GM18498 (cell line): ENCODE measurements around the gene ELP5.

ENCODE experiments used
- ATAC-seq: cut with Tn5 transposase; IDR thresholded peaks from one replicate; pipeline ENCODE4 v1.9.1; 2021; ENCODE audit warnings: mild to moderate bottlenecking, moderate library complexity; ENCODE audit not compliant: unreplicated experiment

ELP5 gene, protein sequence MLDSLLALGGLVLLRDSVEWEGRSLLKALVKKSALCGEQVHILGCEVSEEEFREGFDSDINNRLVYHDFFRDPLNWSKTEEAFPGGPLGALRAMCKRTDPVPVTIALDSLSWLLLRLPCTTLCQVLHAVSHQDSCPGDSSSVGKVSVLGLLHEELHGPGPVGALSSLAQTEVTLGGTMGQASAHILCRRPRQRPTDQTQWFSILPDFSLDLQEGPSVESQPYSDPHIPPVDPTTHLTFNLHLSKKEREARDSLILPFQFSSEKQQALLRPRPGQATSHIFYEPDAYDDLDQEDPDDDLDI

DNA sequence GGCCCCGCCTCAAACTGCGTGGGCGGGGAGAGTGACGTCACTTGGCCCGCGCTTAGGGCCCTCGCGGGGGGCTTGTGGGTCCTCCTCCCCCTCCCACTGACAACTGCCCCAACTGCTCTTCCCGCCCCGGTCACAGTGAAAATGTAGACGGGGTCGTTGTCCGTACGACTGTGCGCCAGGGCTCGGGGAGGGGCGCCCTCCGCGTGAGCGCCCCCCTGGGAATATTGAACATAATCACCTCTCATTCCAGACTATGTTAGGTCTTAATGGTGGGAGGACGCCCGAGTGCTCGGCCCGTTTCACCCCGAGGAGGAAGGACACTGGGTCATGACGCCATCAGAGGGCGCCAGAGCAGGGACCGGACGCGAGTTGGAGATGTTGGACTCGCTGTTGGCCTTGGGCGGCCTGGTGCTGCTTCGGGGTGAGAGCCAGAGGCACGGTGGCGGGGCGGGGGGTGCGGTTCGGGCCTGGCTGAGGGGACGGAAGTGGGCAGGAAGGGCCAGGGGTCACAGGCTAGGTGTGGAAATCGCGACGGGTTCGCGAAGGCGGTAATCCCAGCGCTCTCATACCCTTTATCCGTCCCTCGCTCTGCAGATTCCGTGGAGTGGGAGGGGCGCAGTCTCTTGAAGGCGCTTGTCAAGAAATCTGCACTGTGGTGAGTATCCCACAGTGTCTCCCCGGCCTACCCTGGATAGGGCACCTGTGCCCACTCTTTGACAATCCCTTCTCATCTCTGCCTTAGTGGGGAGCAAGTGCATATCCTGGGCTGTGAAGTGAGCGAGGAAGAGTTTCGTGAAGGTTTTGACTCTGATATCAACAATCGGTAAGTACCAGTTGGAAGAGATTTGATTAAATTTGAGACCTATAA is at the start of gene ELP5:
Gene ELP5 (plus strand): TSS at position 40 of the 868 bp plus-strand sequence. CDS start 336 bp downstream, at position 376.
- ATAC-seq, result peak; percentile 56

DNA sequence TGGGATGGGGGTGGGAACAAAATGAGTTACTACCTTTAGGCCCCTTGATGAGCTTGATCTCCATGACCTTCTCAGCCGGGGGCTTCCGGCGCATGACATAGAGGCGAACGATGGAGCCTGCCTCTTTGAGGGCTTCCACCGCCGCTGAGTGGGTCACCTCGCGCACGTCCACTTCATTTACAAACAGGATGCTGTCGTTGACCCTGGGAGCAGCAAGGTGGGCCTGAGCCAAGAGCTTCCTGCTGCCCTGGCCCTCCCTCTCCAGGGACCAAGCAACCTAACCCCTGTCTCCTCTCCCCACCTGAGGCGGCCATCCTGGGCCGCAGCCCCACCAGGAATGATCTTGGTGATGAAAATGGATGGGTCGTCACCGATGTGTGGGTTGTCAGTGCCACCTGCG is 48.6 kb upstream of the ELP5 start:
- no peak for ATAC-seq

DNA sequence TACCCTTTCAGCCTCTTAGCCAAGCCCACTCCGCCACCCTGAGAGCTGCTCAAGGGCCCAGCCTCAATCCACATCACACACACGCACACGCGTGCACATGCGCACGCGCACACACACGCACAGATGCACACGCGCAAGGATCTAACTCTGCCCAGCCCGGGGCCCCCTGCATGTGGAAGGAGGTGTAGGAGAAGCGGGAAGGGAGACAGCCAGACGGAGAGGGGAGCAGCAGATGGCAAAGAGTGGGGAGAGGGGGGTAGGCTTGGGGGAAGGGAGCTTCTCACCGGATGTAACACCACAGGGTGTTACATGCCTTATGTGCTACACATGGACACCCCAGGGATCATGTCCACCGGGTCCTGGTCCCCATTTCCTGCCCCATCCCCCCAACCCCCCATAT is 47.7 kb upstream of the ELP5 start:
- no peak for ATAC-seq

DNA sequence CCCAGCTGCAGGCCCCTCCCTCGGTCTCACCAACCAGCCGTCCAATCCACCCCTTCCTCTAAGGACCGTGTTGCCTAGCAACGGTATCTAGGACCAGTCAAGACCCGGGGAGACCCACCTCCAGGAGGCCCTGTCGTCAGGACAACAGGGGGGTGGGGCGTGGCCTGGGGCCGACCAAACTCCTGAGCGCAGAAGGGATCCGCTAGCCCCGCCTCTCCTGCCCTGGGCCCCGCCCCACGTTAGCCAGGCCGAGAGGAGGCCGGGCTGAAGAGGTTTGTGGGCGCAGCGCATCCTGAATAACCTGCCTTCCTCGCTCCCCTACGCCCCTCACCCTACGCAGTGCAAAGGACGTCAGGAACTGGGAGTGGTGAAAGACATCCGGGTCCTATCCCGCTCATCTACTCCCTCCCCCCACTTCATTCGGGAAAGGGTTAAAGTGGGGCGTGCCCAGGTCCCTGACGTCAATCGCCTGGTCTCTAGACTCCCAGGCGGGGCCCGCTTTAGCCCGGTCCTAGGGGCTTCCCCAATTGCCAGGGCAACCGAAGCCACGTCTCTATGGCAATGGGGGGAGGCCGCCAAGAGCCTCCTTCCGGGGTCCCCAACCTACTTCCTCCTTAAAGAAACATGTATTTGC is 47.1 kb upstream of the ELP5 start:
- peak; percentile 83 for ATAC-seq

DNA sequence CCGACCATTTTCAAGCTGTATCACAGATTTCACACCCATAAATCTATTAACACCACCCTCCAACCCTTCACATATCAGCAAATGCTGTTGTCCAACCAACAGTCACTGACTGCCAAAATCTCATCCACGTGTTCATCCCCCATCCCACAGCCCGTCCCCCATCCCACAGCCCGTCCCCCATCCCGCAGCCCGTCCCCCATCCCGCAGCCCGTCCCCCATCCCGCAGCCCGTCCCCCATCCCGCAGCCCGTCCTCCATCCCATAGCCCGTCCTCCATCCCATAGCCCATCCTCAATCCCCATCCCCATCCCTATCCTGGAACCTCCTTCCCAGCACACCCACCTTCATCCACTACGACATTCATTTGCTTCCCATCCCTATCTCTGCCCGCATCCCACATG is 46.5 kb upstream of the ELP5 start:
- no peak for ATAC-seq

DNA sequence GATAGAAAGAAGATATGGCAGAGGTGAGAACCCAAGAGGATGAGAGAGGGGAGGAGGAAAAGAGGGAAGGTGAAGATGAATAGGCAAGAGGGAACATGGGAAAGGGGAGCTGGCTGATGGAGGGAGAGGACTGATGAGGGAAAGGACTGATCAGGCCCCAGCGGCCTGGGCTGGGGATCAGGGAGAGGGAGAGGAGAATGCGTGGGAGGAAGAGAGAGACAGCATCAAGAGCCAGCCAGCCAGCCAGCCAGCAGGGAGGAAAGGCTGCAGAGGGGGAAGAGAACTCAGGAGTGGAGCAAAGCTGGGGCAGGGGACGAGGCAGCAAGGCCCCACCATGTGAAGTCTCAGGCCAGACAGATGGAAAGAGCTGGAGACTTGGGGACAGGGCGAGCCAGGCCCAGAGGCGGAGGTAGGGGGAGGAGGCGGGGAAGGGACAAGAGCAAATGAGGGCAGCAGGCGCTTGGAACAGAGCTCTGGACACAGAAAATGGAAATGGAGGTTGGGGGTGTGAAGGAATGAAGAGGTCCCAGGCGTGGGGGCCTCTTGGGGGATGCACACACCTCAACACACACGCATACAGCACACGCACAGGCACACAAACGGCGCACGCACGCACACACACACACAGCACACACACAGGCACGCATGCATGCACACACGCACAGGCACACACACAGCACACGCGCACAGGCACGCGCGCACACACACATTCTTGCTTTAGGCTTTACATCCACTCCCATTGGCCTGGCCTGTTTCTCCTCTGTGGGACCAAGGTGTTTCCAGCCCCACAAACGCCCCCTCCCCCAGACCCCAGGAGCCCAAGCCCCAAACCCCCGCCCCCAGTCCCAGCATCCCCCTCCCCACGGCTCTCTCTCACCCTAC is 44.7 kb upstream of the ELP5 start:
- no peak for ATAC-seq

DNA sequence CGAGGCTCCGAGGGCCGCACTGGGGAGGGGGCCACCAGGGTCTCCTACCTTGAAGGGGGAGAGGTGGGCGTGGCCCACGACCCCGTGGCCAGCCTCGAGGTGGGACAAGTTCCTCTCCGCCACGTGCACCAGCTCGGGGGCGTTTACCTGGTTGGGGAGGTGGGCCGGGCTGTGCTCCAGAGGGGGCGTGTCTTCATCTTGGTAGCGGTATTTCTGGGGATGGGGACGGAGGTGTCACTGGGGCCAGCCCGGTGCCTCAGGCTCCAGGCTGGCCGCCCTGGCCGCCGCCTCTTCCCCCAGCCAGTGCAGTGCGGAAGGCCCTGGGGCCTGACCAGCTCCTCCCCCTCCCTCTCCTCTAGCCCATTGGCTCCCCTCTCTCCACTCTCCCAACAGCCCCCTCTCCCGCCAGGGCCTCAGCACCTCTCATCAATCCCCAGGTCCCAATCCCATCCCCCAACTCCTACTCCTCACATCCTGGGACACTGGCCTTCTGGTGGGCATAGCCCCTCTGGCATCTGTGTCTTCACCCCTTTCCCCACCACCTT is 43.9 kb upstream of the ELP5 start:
- ATAC-seq, result no peak

DNA sequence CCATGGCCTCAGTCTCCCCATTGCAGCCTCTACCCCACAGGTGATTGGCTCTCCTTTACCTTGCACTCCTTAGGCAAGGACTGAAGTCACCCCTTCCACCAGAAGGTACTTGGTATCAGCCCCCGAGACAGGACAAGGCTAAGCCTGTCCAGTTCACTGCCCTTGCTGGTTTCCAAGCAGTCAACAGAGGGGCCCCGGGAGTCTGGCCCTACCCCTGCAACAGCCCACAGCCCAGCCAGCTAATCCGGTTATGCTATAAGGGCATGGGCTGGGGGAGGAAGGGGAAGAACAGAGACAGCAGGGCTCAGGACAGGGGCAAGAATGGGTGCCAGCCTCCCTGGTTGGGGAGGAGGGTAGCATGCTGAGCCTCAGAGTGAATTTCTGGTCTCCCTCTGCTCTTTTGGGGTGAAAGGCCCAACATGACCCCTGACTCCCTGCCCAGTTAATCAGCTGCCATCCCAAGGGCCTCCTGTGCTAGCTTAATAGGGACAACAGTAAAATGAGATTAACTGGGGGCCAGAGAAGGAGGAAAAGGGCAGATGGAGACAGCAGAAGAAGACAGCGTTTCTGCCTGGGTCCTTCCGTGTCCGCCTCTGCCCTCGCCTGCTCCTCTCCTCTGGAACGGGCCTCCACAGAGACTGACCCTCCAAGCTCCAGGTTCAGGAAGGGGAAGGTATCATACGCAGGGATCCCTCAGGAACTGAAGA is 43.1 kb upstream of the ELP5 start:
- ATAC-seq, result no peak

DNA sequence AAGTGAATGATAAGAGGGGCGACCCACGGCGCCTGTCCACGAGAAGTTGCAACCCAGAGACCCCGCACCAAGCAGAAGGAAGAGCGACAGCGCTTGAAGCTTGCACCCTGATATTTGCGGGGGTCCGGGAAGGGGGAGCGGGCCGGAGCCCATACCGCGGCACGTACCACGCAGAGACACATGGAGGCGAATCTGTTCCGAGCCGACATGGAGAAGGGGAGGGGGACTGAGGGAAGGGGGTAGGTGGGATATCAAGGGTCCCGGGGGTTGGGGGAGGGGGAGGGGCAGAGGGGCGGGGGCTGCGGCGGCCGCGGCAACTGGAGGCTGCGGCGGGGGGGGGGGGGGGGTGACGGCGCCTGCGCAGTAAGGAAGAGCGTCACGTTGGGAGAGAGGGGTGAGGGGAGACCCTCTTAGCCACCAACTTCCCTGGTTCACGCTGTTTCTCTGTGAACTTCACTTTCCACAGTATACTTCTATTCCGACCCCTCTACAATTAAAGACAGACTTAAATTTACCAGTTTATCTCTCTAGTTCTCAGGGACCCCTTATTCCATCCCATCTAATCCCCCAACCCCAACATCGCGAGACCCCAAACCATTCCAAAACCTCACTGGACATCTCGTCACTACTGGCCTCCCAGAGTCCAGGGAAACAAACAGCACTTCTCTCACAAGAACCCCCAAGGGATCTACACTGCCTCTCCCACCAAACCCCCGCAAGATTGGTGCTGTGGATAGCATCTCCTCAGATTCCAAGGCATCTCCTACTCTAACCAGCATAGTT is 40.3 kb upstream of the ELP5 start:
- ATAC-seq, result no peak

DNA sequence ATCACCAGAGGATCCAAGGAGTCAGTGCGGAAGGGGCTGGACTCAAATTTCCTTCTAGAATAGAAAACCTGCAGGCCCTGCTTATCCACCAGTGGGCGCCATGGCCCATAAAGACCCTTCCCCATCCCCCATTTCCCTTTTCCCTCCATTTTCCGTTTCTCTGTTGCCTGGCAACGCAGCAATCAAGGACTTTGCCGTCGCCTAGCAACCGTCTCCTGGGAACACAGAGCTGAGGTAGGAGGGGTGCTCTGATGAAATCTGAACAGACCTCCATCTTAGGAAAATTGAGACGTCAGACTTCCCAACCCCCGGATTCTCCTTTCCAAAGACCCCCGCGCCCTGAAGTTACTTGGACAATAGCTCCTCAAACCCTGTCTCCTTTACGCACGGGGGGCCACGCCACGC is 38.1 kb upstream of the ELP5 start:
- ATAC-seq, result peak; percentile 5

DNA sequence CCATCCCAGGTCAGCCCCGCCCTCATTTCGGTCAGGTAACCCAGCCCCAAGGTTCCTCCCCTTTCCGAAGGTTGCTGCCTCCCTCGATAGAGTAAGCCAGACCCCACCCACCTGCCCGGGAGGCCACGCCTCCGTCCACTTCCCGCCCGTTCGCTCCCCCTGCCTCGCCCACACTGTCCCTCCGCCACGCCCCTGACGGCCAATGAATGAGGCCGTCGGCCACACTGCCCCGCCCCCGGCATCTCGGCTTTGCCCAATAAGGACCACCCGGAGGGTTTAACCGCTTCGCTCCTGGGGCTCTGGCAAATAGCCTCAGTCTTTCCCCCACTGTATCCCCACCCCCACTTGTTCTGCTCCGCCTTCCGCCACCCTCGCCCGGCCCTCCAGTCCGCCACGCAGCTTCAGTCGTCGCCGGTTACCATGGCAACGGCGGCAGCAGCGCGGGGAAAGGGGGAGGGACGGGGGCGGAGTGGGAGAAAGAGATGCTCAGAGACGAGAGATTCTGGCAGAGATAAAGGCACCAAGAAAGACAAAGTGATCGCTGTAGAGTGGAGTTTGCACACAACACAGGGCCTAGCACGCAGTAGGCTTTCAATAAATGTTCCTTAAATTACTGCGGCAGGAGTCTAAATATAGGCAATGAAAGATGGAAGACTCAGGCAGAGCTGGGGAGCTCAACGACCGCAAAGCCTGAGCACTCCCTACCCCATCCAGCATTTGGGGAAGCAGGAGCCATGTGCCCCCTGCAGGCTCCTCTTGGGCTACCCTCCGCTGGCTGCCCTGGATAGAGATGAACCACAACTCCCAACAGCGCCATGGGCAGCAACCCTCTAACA is 37.5 kb upstream of the ELP5 start:
- ATAC-seq, result peak; percentile 80

DNA sequence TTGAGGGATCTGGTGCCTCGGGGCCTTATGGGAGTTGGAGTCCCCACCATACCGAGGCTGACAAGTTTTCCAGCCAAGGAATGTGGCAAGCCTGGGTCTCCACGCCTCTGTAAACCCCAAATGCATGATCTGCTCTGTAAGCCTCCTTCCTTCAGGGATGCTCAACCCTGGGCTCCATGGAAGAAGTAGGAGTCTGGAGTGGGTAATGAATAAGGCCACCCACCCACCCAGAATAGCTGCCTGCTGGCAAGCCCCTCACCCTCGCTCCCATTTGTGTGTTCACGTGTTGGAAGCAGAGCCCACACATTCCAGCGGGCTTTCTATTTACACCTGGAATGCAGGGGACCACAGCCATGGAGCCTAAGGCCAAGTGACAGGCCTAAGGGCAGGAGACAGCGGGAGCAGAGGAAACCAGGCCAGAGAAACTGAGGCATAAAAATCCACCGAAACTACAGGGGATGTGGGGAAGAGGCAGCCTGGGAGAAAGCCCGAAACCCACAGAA is 36.8 kb upstream of the ELP5 start:
- no peak for ATAC-seq

DNA sequence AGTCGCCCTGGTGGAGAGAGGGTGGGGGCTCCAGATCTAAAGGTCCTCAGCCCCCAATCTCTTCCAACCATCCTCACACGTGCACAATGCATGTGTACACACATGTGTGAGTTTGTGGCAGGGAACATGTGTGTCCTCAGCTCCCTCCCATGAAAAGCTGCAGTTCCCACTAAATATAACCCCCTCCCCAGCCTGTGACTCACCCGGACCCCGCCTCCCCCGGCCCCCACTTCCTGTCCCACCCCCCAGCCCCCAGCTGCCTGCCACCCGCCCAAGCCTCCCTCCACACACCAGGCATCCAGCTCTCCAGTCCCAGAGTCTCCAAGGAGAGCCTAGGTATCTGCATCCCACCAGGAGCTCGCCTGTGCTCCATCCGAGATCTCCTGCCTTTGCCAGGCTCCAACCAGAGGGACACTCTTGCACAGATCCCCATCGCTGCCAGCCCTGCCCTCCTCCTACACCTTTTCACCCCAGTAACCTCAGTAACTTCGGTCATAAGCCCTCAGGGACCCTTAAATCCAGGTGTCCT is 36.3 kb upstream of the ELP5 start:
- ATAC-seq, result no peak

DNA sequence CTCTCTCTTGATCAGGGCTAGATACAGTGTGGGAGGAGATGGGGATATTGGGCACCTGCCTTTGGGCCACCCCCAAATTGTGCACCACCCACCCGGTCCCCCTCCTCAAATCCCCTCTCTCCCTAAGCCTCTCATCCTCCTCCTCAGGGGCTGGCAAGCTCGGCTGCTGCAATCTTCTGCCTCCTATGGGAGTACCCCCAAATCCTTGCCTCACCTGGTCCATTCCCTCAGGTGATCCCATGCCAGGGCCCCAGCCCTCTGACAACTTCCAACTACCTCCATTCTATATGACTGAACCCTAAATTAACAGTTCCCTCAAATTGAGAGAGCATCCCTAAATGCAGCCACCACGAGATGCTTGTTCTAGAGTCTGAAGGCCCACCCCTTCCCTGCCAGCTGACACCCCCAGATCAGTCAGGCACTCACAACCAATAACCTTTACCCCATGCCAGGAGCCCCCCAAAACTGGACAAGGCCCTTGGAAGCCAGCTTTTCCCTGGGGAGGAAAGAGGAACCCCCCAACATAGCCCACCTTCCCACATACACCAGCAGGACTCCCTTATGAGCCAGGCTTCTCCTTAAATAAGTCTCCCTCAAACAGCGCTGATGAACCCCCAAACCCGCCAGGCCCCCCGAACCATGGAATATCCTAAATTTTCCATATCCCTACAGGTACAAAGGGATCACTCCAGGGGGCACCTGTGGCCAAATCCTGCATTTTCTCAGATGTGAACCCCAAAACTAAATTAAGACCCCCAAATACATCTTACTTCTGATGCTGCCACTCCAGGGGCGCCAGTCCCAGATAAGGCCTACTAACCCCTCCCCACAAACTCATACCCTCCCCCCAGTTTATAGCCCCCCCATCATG is 35.5 kb upstream of the ELP5 start:
- no peak for ATAC-seq

DNA sequence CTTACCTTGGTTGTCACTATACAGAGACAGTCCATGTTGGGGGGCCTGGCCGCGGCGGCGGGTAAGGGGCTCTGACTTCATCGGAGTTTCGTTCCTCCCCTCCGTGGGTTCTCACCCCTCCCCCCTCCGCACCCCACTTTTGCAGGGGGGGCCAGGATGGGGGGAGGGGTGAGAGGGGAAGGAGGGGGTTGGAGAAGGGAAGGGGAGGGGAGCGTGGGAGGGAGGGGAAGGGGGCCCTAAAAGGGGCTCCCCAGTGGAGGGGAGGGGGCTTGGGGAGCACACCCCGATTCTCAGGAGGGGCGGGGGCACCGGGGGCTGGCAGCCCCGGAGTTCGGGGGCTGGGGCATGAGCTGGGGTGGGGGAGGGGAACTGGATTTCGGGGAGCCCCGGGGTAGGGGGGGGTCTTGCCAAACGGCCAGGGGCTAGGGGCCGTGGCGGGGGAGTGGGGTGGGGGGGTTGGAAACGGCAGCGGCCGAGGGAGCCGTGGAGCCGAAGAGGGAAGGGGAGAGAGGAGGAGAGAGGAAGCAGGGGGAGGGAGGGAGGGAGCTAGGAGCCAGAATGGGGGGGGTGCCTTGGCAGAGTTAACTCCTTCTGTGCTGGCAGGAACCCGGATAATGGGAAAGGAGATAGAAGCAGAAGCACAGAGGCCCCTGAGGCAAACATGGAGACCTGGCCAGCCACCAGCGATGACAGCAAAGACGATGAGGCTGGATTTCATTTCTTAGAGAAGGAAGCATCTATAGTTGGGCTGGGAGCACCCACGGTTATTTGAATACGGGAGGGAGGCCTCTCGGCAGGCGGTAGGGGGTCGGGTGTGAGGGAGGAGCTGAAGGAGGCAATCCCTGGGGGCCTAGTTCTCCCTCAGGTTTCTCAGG is 34.7 kb upstream of the ELP5 start:
- ATAC-seq, result no peak

DNA sequence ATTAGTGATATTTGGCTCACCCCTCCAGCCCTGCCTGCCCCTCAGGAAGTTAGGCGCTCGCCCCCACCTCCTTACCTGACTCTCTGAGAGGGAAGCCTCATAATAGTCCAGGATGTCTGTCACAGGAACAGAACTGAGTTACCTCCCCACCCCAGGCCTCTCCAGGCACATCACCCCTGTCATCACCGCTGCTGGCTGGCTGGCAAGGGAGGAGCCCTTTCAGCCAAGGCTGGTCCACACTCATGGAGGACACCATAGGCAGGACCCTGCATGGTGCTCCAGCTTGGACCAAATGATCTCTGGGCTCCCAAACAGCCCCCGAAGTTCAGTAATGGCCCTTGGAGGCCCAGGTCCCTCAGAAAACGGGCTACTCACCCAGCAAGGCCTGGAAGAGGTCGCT is 33.8 kb upstream of the ELP5 start:
- ATAC-seq, result no peak
